LNCAP (cell line): ENCODE data around the gene FTH1.

Experiments used
- TF ChIP-seq, protein P1 (sequence below): fragments of 450-650 bp; IDR thresholded peaks from 2 replicates; pipeline ENCODE4 v1.5.1; 2017; ENCODE audit warnings: mild to moderate bottlenecking

Gene FTH1

GRCh38 chr11:61985869-61986268 is 18.4 kb upstream of the FTH1 start:
- TF ChIP-seq, protein P1, sequence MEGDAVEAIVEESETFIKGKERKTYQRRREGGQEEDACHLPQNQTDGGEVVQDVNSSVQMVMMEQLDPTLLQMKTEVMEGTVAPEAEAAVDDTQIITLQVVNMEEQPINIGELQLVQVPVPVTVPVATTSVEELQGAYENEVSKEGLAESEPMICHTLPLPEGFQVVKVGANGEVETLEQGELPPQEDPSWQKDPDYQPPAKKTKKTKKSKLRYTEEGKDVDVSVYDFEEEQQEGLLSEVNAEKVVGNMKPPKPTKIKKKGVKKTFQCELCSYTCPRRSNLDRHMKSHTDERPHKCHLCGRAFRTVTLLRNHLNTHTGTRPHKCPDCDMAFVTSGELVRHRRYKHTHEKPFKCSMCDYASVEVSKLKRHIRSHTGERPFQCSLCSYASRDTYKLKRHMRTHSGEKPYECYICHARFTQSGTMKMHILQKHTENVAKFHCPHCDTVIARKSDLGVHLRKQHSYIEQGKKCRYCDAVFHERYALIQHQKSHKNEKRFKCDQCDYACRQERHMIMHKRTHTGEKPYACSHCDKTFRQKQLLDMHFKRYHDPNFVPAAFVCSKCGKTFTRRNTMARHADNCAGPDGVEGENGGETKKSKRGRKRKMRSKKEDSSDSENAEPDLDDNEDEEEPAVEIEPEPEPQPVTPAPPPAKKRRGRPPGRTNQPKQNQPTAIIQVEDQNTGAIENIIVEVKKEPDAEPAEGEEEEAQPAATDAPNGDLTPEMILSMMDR: no peak

DNA sequence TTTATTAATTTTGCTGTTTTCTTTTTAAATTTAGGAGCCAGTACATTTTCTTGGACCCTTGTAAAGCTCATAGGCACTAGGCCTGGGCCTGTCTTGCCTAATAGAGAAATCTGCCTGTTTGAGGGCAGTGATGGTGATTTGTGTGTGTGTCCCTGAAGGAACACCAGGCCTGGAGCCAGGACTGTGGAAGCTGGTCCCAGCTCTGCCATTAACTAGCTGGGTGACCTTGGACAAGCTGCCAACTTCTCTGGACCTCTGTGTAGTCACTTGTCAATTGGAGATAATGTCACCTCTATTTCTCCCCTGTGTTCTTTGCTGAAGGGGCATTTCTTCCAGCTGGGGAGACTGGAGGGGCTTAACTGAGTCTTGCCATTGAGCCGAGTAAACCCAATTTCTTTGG is 16.0 kb upstream of the FTH1 start:
- TF ChIP-seq, protein P1: no peak

- TF ChIP-seq, protein P1: no peak
Measured at GRCh38 chr11:61980783-61981541, 13.5 kb upstream of the FTH1 start.

GRCh38 chr11:61978703-61979661 is 11.5 kb upstream of the FTH1 start:
- TF ChIP-seq, protein P1: no peak

DNA sequence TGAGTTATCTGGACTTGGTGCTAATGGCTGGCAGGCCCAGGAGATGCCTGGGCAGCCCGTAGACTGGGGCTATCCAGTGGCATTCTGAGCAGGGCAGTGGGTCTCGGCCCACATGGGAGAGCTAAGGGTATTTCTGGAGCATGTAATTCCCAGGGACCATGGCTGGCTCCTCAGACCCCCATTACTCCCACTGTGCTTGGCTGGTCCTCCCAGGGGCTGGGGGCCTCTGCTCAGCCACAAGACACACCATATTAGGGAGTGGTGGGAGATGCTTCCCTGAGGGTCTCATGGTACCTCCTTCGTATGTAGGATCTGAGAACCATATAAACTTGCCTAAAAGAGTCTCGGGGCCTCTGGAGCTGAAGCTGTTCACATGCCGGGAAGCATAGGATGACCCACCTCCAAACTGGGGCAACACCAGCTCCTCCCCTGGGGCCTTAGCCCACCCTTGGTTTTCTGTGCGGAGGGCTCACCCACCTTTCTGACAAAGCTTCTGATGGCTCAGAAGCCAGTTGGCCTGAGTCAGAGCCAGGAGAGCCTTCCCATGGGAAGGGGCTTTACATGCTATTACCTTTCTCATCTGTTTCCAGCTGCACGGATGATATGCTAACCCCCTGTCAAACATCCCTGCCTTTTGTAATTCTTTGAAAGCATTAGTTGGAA is 9.5 kb upstream of the FTH1 start:
- TF ChIP-seq, protein P1: no peak

GRCh38 chr11:61976420-61976800 is 9.0 kb upstream of the FTH1 start:
- TF ChIP-seq, protein P1: no peak

GRCh38 chr11:61975638-61976419 is 8.4 kb upstream of the FTH1 start:
- TF ChIP-seq, protein P1: no peak
